Activated CD8-positive, alpha-beta T cell treated with anti-CD3 and anti-CD28 coated beads for 36 hours (primary cell): ENCODE results near the gene TAOK2. TPM values are rescaled to one million over a fixed set of nuclear protein-coding genes. Genes with fewer than 3 reads are reported as not detected.

Source experiments
- ATAC-seq: fragments of 200-7000 bp; cut with Tn5 transposase; one replicate; pipeline ENCODE4 v1.10.0; 2021; ENCODE audit warnings: mild to moderate bottlenecking, moderate library complexity
- CTCF ChIA-PET: fragments of 350-600 bp; sonication (Branson Sonifier 250); formaldehyde crosslinking; loops from one replicate; lab custom pipeline; 2021; ENCODE audit warnings: antibody characterized with exemption; lab: Charles Lee
- POLR2A ChIA-PET: fragments of 350-600 bp; sonication (Branson Sonifier 250); formaldehyde crosslinking; loops from one replicate; lab custom pipeline; 2021; ENCODE audit warnings: antibody characterized with exemption; lab: Charles Lee
- DNase-seq: peaks from one replicate; pipeline ENCODE4 v3.0.0-alpha.2; 2020
- H3K27ac Mint-ChIP-seq: one replicate; pipeline ENCODE4 v1.8.0; 2021; ENCODE audit warnings: mild to moderate bottlenecking, mixed read lengths
- H3K27me3 Mint-ChIP-seq: one replicate; pipeline ENCODE4 v1.8.0; 2021; ENCODE audit warnings: mixed read lengths
- H3K36me3 Mint-ChIP-seq: one replicate; pipeline ENCODE4 v1.8.0; 2021; ENCODE audit warnings: low read depth, mixed read lengths
- H3K4me1 Mint-ChIP-seq: one replicate; pipeline ENCODE4 v1.8.0; 2021; ENCODE audit warnings: low read depth, mixed read lengths
- H3K4me3 Mint-ChIP-seq: one replicate; pipeline ENCODE4 v1.8.0; 2021; ENCODE audit warnings: mild to moderate bottlenecking, moderate library complexity, mixed read lengths
- H3K9me3 Mint-ChIP-seq: one replicate; pipeline ENCODE4 v1.8.0; 2021; ENCODE audit warnings: mixed read lengths
- intact Hi-C: fragments of 100-400 bp; cut with micrococcal nuclease; formaldehyde crosslinking; loops from one replicate; pipeline ENCODE4 v1.10.0; 2022
- total RNA-seq, 2 experiments: library from RNA; stranded (reverse); gene quantifications; one replicate each; pipeline ENCODE4 v1.2.3, GENCODE V29; 2021
- TF ChIP-seq, protein P1 (sequence below): fragments of 200-600 bp; IDR thresholded peaks from one replicate; pipeline ENCODE4 v1.8.0; 2022; ENCODE audit warnings: antibody characterized with exemption, mild to moderate bottlenecking

The TAOK2 gene
- total RNA-seq, 2 experiments from 2014 or later = 25.0 to 25.9 TPM

DNA sequence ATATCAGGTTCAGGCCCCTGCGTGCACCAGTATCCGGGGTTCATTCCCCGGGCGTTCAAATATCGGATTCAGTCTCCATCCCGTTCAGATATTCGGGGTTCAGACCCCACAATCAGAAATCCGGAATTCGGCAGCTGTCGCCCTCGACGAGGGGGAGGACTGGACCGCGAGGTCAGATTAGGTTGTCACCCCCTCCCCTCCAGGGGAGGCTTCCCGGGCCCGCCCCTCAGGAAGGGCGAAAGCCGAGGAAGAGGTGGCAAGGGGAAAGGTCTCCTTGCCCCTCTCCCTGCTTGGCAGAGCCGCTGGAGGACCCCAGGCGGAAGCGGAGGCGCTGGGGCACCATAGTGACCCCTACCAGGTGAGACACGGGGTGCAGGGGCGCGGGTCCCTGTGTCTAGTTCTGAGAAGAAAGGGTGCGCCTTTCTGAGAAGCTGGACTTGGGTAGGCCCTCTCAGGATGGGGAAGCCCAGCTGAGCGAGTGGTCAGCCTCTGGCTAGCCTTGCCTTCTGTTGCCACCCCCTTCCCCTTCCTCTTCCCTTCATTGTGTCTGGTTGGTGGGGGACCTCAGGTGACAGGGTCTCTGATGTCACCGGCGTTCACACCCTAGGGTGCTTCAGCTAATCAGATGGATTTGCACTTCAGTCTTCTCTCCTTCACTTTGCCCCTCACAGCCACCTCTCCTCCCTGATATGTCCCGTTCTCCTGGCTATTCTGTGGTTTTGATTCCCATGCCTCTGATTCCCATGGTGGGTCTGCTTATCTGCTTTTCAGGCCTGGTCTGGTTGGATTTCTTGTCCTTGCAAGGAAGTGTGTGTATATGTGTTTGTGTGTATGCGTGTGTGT is 844 bp downstream of the TAOK2 start:
- Mint-ChIP-seq H3K4me3 (peak overlapping the region; percentile 80), H3K27me3 (no peaks in the 10 kb centered on the region), H3K4me1 (peaks cover 30% of the 10 kb centered on the region), H3K9me3 (peaks cover 6% of the 10 kb centered on the region), H3K36me3 (peaks cover 21% of the 10 kb centered on the region), H3K27ac (peak overlapping the region; percentile 91)
- ChIA-PET CTCF (interaction anchor here (0.6 to 2.7 kb wide), 9 partner anchors 11 to 273 kb away, joined by 3 to 20 read pairs (median 3); partner anchors contain the start of gene TMEM219), POLR2A (interaction anchor here (1.0 to 8.9 kb wide), 7 partner anchors 11 to 167 kb away, joined by 3 to 74 read pairs (median 8); partner anchors contain the start of genes HIRIP3, INO80E, MAZ and TMEM219)
- intact Hi-C loops = no loop called here
- TF ChIP-seq, protein P1, sequence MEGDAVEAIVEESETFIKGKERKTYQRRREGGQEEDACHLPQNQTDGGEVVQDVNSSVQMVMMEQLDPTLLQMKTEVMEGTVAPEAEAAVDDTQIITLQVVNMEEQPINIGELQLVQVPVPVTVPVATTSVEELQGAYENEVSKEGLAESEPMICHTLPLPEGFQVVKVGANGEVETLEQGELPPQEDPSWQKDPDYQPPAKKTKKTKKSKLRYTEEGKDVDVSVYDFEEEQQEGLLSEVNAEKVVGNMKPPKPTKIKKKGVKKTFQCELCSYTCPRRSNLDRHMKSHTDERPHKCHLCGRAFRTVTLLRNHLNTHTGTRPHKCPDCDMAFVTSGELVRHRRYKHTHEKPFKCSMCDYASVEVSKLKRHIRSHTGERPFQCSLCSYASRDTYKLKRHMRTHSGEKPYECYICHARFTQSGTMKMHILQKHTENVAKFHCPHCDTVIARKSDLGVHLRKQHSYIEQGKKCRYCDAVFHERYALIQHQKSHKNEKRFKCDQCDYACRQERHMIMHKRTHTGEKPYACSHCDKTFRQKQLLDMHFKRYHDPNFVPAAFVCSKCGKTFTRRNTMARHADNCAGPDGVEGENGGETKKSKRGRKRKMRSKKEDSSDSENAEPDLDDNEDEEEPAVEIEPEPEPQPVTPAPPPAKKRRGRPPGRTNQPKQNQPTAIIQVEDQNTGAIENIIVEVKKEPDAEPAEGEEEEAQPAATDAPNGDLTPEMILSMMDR = no peak
- ATAC-seq (no peak), DNase-seq (peak; percentile 47)

DNA sequence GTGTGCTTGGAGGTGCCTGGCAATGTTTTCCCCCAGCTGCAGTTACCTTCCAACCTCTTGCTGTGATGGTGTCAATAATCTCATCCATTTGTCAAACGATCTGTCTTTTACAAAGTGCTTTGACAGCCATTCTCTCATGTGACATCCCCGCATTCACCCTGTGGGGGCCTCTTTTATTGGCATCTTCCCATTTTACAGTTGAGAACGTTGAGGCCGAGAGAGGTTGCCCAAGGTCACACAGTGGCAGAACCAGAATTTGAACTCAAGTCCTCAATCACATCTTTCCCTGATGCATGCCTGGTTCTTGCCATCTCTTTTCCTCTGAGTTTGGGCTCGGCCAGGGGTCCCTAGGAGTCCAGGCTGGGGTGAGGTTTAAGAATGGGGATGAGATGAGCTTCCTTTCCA is 1.5 kb downstream of the TAOK2 start:
- Mint-ChIP-seq H3K4me1 (peaks cover 30% of the 10 kb centered on the region), H3K36me3 (peaks cover 23% of the 10 kb centered on the region), H3K9me3 (peaks cover 6% of the 10 kb centered on the region), H3K27ac (peak overlapping the region; percentile 53), H3K27me3 (no peaks in the 10 kb centered on the region), H3K4me3 (peak overlapping the region; percentile 80)
- TF ChIP-seq, protein P1 = no peak
- ChIA-PET CTCF (interaction anchor here (0.6 to 2.7 kb wide), 5 partner anchors 11 to 127 kb away, joined by 3 to 8 read pairs (median 3); no protein-coding TSS in a partner anchor), POLR2A (interaction anchor here (1.3 to 8.9 kb wide), 3 partner anchors 10 to 20 kb away, joined by 3 to 74 read pairs (median 19); partner anchors contain the start of genes HIRIP3, INO80E and TMEM219)
- intact Hi-C loops = no loop called here
- ATAC-seq (no peak), DNase-seq (no peak)

- no peak for ATAC-seq
- TF ChIP-seq, protein P1 = no peak
- Mint-ChIP-seq H3K27ac (peak overlapping the region; percentile 37), H3K36me3 (peaks cover 23% of the 10 kb centered on the region), H3K4me1 (peaks cover 30% of the 10 kb centered on the region), H3K9me3 (peaks cover 6% of the 10 kb centered on the region), H3K27me3 (no peaks in the 10 kb centered on the region), H3K4me3 (peak overlapping the region; percentile 80)
- CTCF ChIA-PET = interaction anchor here (1.2 to 1.4 kb wide), 3 partner anchors 51 to 160 kb away, joined by 3 to 5 read pairs (median 4); partner anchors contain the start of gene PAGR1
- POLR2A ChIA-PET = interaction anchor here (1.1 to 8.9 kb wide), 3 partner anchors 10 to 27 kb away, joined by 3 to 74 read pairs (median 3); partner anchors contain the start of genes HIRIP3 and INO80E
- peak; percentile 14 for DNase-seq
- intact Hi-C loops = no loop called here
Observed at GRCh38 chr16:29975811-29976511, 2.3 kb downstream of the TAOK2 start.

GRCh38 chr16:29977063-29977825 is 3.6 kb downstream of the TAOK2 start:
- intact Hi-C loops = no loop called here
- POLR2A ChIA-PET = interaction anchor here (8.9 kb wide), 1 partner anchor 17 kb away, joined by 74 read pairs; the partner anchor contains the start of genes HIRIP3 and INO80E
- DNase-seq = no peak
- H3K27me3 Mint-ChIP-seq = no peaks in the 10 kb centered on the region
- no peak overlapping the region for H3K27ac Mint-ChIP-seq
- no peak for ATAC-seq
- peaks cover 30% of the 10 kb centered on the region for H3K4me1 Mint-ChIP-seq
- CTCF ChIA-PET = interaction anchor here (1.2 kb wide), 1 partner anchor 161 kb away, joined by 4 read pairs; the partner anchor contains the start of gene PAGR1
- H3K36me3 Mint-ChIP-seq = peaks cover 23% of the 10 kb centered on the region
- H3K4me3 Mint-ChIP-seq = no peak overlapping the region
- TF ChIP-seq, protein P1 = no peak
- peaks cover 6% of the 10 kb centered on the region for H3K9me3 Mint-ChIP-seq
